ENCODE results near the gene C1S.

- TF ChIP-seq CTCF (IDR thresholded peaks at IDR 0.05) (no peak), POLR2AphosphoS5 (IDR thresholded peaks at IDR 0.05) (no peak), POLR2A (IDR thresholded peaks at IDR 0.05) (no peak), EP300 (IDR thresholded peaks at IDR 0.05) (no peak)
Observed at GRCh38 chr12:7112041-7112440, 51.5 kb downstream of the C1S start.

All from stomach (tissue), 4 donors.